Renal cortex interstitium (tissue), 3 donors: ENCODE results near the gene GPATCH4. TPM values are rescaled to one million over a fixed set of nuclear protein-coding genes. Genes with fewer than 3 reads are reported as not detected.

Experiments used
- polyA plus RNA-seq, 3 donors: library from polyadenylated mRNA; unstranded; fragments of 120-200 nt; gene quantifications; one replicate each; pipeline ENCODE4 v1.2.1, GENCODE V29; 2013; ENCODE audit not compliant: insufficient read length in 3 of 3

Gene GPATCH4
- polyA plus RNA-seq, 3 donors, result 32.9 to 36.2 (median 35.4) TPM

Other genes with a start within 250 kb of the GPATCH4 start
- gene RHBG, start 232.3 kb downstream of the GPATCH4 start, polyA plus RNA-seq, result 10 to 100 TPM in 2 of 3 donors, 1 to 10 TPM in 1; 9.3 to 18.3 (median 11.8) TPM
- 10 to 100 TPM; 21.1 to 31.7 (median 25.8) TPM for gene MEF2D, start 100.7 kb downstream of the GPATCH4 start, polyA plus RNA-seq
- gene IQGAP3, start 28.9 kb downstream of the GPATCH4 start, polyA plus RNA-seq, result 10 to 100 TPM; 14.2 to 15.5 (median 15.2) TPM
- 1 to 10 TPM; 1.2 to 1.7 (median 1.5) TPM for gene TTC24, start 21.8 kb downstream of the GPATCH4 start, polyA plus RNA-seq
- 10 to 100 TPM; 67.4 to 76.4 (median 73.0) TPM for gene NAXE, start 9.7 kb downstream of the GPATCH4 start, polyA plus RNA-seq
- gene HAPLN2, start 17.9 kb upstream of the GPATCH4 start, polyA plus RNA-seq, result under 1 TPM; 0.47 to 0.67 (median 0.57) TPM
- 1 to 10 TPM in 1 of 3 donors, under 1 TPM in 2; 0.22 to 1.3 (median 0.23) TPM for gene BCAN, start 40.6 kb upstream of the GPATCH4 start, polyA plus RNA-seq
- gene NES, start 75.9 kb upstream of the GPATCH4 start, polyA plus RNA-seq, result 100 to 1,000 TPM; 123 to 175 (median 150) TPM
- 100 to 1,000 TPM in 1 of 3 donors, 10 to 100 TPM in 2; 91.7 to 120 (median 92.3) TPM for gene CRABP2, start 104.1 kb upstream of the GPATCH4 start, polyA plus RNA-seq
- 10 to 100 TPM; 34.4 to 47.3 (median 35.6) TPM for gene METTL25B, start 127.0 kb upstream of the GPATCH4 start, polyA plus RNA-seq
- 10 to 100 TPM; 40.0 to 43.6 (median 41.3) TPM for gene ISG20L2, start 127.3 kb upstream of the GPATCH4 start, polyA plus RNA-seq
- gene MRPL24, start 139.6 kb upstream of the GPATCH4 start, polyA plus RNA-seq, result 10 to 100 TPM; 63.0 to 69.1 (median 64.1) TPM
- 100 to 1,000 TPM; 262 to 301 (median 270) TPM for gene HDGF, start 150.2 kb upstream of the GPATCH4 start, polyA plus RNA-seq
- gene PRCC, start 166.1 kb upstream of the GPATCH4 start, polyA plus RNA-seq, result 100 to 1,000 TPM; 105 to 112 (median 111) TPM
- 1 to 10 TPM in 1 of 3 donors, under 1 TPM in 2; 0.47 to 1.5 (median 0.62) TPM for gene SH2D2A, start 215.4 kb upstream of the GPATCH4 start, polyA plus RNA-seq